NCI-H1092 (cell line): ENCODE measurements around the gene NLRP6.
"Not testable (repeated sequence)": the region's sequence is repeated elsewhere in the genome, so short reads cannot be mapped to it uniquely, and the experiment has no call there.

Source experiments
- DNase-seq: peaks from one replicate; lab custom pipeline; 2025; lab: John Stamatoyannopoulos, UW

NLRP6 gene

DNA sequence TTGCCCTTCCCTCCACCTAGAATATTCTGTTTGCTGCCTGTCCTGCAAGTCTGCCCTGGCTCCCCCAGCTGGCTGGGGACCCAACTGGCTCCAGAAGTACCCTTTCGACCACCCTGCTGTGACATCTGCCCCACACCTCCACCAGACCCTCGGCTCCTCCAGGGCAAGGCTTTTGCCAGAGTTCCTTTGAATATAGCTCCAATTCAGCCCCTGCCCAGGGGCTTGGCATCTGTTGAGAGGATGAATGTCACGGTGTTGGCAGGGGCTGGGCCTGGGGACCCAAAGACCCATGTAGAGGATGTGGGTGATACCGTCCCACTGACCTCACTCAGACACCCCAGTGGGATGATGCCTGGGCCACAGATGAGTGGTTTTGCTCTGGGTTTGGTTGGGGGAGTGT lies 4.0 kb downstream of the NLRP6 start:
- no peak for DNase-seq

DNA sequence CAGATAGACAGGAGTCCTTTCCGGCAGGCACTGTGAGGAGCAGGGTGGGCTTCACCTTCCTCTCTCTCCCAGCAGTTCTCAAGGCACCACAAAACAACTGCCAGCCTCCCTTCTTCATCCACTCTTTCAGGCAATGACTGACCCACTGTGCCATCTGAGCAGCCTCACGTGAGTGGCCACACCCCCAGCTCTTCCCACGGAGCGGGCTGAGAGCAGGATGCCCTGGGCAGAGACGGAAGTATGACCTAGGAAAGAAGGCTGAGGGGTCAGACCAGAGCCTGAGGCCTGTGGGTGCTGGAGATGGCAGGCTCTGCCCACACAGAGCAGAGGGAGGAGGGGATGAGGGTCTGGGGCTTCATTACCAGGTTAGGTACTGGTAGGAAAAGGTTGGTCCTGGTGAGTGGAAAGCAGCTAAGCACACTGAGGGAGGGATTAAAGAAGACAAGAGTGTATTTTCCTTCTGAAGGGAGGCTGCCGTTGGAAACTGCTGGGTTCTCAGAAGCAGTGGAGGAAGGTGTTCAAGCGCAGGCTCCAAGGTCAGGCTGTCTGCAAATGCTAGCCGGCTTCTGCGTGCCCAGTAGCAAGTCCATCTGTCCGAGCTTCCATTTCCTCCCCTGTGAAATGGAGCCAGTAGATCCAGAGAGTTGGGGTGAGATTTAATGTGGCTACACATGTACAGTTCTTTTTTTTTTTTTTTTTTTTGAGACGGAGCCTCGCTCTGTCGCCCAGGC lies 4.6 kb downstream of the NLRP6 start:
- DNase-seq = no peak

DNA sequence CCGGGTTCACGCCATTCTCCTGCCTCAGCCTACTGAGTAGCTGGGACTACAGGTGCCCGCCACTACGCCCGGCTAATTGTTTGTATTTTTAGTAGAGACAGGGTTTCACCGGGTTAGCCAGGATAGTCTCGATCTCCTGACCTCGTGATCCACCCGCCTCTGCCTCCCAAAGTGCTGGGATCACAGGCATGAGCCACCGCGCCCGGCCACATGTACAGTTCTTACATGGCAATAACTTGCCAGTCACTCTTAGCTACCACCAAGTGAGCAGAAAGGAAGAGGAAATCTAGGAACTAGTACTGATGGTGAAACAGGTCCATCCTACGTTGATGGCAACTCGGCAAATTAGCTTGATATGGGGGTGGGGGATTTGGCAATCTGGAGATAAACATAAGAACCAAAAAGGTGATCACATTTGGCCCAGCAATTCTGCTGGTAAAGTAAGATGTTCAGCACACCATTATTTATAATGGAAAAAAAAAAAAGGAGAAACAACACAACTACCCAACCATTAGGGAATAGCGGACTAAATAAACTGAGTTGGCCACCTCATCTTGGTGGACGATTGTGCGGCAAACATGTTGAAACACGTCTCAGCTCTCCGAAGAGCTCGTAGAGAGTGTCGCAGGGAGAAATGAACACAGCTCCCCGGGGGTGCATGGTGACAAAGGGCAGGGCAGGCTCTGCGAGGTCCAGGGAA lies 5.3 kb downstream of the NLRP6 start:
- DNase-seq = no peak

DNA sequence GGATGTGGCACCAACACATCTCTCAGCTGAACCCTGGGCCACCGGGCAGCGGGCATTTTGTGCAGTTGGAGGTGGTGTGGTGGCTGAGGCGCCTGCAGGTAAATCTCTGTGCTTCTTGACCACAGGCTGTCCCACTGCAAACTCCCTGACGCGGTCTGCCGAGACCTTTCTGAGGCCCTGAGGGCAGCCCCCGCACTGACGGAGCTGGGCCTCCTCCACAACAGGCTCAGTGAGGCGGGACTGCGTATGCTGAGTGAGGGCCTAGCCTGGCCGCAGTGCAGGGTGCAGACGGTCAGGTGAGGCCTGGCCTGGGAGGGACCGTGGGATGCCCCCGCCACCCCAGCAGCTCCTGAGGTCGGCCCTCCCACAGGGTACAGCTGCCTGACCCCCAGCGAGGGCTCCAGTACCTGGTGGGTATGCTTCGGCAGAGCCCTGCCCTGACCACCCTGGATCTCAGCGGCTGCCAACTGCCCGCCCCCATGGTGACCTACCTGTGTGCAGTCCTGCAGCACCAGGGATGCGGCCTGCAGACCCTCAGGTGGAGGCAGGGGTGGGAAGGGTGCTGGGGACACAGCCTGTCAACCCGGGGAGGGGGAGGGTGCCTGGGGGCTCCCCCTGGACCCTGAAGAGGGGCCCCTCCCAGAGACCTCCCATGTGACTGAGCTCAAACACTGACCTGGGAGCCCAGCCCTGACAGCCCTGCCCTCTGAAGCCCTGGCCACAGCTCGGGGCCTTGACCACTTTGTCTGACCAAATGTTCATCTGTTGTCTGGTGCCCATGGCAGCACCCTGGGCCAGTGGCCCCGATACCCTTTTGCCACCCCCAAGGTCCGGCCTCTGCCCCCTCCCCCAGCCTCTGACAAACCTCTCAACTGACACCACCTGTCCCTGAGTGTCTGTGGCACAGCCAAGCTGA lies 6.2 kb downstream of the NLRP6 start:
- DNase-seq = no peak

DNA sequence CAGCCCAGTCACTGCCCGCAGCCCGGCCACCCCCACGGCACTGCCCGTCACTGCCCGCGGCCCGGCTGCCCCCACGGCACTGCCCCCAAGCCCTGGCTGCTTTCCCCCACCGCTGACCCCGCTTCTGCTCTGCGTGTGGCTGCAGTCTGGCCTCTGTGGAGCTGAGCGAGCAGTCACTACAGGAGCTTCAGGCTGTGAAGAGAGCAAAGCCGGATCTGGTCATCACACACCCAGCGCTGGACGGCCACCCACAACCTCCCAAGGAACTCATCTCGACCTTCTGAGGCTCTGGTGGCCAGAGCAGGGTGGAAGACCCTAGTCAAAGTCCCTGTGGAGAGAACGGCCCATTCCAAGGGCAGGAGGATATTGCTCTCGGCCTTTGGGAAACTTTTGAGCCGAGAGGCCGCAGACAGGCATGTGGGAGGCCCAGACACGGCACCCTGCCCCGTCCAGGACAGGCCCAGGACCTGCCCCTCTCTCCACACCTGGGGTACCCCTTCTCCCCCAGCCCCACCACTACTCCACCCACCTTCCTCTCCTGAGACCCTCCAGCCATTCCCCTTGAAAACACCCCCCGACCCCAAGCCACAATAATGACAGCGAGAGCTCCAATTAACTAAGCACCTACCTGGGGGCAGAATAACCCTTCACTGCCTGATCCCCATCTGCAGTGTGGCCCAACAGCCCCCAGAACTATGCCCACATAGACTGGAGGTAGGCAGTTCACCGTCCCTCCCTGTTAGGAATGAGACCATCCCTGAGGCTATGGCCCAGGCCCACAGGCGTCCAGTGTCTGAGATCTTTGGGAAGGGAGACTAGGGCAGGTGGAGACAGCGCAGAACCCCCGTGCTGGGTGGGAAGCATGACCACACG lies 7.0 kb downstream of the NLRP6 start:
- DNase-seq = no peak

DNA sequence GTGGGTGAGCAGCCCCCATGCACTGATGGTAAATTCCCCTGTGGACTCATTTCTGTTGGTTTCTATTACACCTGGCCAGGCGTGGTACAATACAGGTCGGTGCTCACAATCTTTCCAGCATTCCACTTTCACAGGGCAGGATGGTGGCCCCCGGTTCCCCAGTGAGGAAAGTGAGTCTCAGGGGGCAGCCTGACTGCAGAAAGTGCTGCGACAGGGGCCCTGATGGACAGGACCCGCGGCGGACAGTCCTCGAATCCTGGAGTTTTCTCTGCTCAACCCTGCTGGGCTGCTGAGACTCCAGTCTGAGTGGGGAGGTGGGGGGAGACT lies 7.7 kb downstream of the NLRP6 start:
- DNase-seq = no peak

DNA sequence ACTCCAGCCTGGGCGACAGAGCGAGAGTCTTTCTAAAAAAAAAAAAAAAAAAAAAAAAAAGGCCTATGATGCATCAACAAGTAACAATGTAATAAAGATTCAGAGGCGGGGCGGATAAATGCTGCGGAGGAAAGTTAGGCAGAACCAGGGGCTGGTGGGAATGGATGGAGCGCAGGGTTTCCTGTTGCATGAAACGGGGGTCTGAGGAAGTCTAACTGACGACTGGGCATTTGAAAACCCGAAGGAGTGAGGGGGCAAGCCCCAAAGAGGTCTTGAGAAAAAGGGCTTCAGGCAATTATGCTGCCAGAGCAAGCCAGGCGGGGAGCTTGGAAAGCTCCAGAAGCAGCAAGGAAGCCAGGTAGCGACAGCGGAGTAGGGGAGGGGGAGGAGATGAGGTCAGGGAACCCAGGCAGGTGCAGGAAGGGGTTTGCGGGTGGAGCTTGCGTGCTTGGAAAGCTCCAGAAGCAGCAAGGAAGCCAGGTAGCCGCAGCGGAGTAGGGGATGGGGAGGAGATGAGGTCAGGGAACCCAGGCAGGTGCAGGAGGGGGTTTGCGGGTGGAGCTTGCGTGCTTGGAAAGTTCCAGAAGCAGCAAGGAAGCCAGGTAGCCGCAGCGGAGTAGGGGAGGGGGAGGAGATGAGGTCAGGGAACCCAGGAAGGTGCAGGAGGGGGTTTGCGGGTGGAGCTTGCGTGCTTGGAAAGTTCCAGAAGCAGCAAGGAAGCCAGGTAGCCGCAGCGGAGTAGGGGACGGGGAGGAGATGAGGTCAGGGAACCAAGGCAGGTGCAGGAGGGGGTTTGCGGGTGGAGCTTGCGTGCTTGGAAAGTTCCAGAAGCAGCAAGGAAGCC lies 9.0 kb downstream of the NLRP6 start:
- DNase-seq = not testable (repeated sequence)

DNA sequence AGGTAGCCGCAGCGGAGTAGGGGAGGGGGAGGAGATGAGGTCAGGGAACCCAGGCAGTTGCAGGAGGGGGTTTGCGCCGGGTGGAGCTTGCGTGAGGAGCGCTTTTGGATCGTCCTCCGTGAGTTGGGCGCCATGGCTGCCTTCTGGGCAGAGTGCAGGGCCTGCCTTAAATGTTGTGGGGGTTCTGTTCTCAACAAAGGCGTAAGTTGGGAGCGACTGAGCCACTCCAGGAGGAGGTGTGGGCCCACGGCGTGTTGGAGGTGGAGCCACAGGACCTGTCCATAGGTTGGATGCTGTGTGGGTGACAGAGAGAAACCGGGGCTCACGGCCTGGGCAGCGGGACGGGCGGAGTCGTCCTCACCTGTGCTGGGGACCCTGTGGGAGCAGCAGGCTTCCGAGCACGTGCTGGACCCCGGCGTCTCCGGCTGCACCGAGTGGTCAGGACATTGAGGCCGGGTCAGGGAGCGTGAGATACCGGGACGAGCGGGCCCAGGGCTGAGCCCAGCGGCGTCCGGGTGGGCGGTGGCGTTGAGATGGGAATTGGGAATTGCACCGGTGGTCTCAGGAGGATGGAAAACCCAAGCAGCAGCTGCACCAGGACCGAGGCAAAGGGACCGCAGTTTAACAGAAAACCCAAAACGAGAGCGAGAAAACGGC lies 9.7 kb downstream of the NLRP6 start:
- no peak for DNase-seq

DNA sequence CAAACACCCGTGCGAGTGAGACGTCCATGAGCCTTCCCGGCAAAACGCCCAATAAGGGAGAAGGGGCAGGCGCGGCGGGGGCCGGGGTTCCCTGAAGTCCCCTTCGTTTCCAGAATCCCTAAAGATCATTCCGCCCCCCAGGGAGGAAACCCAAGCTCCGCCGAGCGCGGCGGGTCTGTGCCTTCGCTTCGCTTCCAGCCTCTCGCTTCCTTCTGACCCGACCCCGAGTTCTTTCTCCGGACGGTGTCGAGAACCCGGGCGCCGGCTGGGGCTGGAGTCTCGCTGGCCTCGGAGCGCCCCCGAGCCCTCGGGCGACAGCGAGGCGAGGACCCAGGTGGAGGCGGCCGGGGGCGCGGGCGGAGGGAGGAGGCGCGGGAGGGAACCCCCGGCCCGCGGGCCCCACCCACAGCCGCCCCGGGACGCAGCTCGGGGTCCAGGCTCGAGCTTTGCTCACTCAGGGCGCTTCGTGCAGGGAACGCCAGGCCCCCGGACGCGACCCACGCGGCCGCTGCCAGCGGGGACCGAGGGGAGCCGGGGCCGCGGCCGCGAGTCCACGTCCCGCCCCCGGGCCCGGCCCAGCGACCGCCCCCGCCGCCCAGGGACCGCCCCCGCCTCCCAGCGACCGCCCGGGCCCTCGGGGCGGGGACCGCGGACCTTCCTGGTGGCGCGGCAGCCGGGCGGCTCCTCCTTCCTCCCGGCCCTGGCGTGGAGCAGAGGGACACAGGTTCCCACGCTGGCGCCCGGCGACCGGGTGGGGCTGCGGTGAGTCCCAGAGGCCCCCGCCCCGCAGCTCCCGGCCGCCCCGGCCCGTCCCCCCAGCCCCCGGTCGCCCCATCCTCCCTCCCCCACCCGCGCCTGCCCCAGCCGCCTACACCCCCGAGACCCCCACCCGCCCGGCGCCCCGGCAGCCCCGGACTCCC lies 10.5 kb downstream of the NLRP6 start, which contains the start of gene PGGHG:
Gene PGGHG, plus strand, starts transcription at position 649 of the 920 bp plus-strand sequence. CDS start 691 bp downstream, outside the sequence.
- no peak for DNase-seq

DNA sequence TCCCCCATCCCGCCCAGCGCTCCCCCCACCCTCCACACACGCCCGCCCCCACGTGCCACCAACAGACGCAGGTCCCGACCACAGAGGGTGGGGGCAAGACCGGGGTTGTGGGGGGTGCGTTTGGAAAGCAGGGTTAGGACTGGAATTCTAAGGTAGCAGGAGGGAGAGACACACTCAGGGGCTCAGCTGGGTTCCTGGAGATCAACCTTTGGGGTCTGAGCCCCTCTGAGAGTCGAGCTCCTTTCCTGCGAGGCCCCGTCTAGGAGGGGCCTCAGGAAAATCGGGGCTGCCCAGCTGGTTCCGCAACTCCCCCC lies 11.1 kb downstream of the NLRP6 start:
- no peak for DNase-seq

DNA sequence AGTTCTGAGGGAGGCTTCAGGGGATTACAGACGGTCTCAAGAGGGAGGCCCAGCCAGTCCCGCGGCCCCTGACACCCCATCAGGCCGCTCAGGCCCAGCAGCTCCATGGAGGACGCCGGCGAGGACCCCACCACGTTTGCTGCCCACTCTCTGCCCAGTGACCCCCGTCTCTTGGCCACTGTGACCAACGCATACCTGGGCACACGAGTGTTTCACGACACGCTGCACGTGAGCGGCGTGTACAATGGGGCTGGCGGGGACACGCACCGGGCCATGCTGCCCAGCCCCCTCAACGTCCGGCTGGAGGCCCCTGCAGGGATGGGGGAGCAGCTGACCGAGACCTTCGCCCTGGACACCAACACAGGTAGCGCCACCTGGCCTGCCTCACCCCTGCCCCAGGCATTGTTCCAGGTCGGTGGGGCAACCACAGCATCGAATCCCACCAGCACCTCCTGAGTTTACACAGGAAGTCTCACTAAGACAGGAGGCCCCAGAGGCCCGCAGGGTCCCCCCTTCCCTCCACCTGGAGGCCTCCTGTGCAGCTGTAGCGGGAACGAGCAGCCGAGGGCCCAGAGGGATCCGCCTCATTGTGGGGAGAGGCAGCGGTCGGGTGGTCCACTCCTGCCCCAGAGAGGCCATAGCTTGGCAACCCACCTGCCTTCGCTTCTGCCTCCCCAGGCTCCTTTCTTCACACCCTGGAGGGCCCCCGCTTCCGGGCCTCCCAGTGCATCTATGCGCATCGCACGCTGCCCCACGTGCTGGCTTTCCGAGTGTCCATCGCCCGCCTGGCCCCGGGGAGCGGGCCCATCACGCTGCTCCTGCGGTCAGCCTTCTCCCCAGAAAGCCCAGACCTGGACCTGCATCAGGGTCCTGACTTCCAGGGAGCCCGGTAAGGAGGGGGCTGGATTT lies 11.8 kb downstream of the NLRP6 start:
- no peak for DNase-seq

DNA sequence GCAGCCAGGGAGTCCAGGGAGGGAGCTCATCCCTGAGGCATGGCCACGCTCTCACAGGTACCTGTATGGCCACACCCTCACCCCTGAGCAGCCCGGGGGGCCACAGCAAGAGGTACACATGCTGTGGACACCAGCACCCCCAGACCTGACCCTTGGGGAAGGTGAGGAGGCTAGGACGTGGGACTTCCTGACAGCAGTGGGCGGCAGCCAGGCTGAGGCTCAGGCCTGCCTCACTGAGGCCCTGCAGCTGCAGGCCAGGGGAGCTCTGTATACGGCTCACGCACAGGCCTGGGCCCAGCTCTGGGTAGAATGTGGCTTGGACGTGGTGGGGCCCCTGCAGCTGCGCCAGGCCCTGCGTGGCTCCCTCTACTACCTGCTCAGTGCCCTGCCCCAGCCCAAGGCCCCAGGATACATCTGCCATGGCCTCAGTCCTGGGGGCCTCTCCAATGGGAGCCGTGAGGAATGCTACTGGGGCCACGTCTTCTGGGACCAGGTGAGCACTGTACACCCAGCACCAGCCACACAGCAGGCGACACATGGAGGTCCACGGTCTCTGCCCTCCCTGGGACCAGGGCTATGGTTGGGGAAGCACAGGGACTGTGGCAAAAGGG lies 12.5 kb downstream of the NLRP6 start:
- no peak for DNase-seq

DNA sequence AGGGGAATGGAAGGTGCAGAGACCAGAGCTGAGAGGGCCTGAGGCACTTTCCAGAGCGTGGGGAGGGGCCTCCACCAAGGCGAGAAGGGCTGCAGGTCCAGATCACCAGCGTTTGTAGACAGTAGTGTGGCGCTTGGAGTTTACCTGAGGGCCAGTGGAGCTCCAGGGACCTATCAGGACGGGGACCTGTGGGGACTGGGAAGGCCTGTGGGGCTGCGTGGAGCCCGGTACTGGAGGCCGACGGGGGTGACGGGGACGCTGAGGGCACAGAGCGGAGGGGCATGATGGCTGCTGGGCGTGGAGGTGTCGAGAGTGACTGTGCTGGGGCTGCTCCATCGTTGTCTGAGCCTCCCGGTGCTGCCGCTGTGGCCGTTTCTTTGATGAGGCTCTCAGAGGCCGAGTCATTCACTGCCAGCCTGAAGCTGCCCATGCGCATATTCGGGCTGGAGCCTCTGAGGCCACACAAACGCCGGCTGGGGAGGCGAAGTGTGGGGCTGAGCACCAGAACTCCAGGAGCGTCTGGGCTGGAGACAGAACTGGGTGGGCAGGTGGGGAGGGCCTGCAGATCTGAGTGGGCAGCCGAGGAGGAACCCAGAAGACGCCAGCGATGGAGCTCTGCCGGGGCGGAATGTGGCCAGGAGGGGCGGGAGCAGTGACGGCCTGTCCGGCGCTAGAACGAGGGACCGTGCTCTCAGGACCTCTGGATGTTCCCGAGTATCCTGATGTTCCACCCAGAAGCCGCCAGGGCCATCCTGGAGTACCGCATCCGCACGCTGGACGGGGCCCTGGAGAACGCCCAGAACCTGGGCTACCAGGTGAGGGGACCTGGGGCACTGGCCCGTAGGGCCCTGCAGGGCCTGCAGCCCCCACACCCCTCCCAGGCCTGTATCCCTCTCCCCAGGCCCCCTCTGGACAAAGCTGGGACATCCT lies 13.3 kb downstream of the NLRP6 start:
- DNase-seq = no peak

DNA sequence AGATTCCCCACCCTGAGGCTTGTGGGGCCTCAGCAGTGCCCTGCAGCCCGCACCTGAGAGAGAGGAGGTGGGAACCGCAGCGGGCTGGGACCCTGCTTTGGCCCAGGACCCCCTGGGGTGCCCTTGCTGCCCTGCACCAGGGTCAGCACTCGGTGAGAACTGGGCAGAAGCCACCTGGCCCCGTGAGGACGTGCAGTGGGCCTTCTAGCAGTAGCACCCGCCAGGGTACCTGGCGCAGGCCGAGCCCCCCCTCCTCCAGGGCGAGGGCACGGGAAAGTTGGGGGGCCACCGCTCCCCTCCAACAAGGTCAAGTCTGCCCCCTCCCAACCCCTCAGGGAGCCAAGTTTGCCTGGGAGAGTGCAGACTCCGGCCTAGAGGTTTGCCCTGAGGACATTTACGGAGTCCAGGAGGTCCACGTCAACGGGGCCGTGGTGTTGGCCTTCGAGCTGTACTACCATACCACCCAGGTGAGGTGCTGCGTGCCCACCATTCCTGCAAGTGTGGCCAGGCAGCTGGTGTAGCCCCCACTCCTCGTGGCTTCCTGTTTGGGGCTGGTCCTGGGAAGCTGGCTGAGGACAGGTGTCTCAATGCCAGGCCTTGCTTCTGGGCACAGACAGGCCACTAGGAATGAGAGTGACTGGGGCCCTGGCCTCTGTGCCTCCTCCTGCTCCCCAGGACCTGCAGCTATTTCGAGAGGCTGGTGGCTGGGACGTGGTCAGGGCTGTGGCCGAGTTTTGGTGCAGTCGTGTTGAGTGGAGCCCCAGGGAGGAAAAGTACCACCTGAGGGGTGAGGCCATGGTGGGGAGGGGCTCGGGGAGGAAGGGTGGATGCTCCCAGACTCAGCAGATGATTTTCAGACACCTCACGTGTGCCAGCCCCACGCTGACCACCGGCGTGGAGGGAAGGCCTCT lies 14.3 kb downstream of the NLRP6 start:
- no peak for DNase-seq

DNA sequence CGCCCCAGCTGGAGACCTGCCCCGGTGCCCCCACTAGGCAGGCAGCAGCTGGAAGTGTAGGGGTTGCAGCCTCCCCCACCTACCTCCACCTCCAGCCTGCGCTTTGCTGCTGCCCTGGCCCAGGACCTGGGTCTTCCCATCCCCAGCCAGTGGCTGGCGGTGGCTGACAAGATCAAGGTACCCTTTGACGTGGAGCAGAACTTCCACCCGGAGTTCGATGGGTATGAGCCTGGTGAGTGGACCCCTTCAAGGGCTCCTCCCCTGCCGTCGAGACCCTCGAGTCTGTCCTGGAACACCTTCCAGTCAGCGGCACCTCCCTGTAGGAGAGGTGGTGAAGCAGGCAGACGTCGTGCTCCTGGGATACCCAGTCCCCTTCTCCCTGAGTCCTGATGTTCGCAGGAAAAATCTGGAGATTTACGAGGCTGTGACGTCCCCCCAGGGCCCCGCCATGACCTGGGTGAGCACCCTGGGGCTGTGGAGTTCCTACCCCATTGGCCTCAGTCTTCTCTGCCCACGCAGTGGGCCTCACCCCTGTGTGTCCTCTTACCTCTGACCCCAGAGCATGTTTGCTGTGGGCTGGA lies 15.2 kb downstream of the NLRP6 start:
- DNase-seq = no peak
